Adrenal gland (tissue), 5 donors: Measurements from ENCODE around the gene MRPL28.

Source experiments
- CTCF ChIP-seq, 6 experiments: fragments of 450-650 bp in 4 of 6; fragments of 200-600 bp in 2 of 6; sonication (generic) in 1 of 6; IDR thresholded peaks; 1 replicate in 5 of 6; 2 replicates in 1 of 6; pipeline versions ENCODE4 v1.5.1 to v1.8.0; 2016 to 2021; ENCODE audit warnings: antibody characterized with exemption in 6 of 6, mild to moderate bottlenecking in 2 of 6, moderate library complexity in 1 of 6
- POLR2A ChIP-seq, 2 donors: fragments of 450-650 bp; IDR thresholded peaks; one replicate each; pipeline ENCODE4 v1.6.1; 2017; ENCODE audit warnings: antibody characterized with exemption in 2 of 2, mild to moderate bottlenecking in 2 of 2, moderate library complexity in 1 of 2
- donor health status: DM: no; HTN: no; CAD: no.

GRCh38 chr16:375927-376816 is 5.8 kb upstream of the MRPL28 start:
- TF ChIP-seq POLR2A (IDR thresholded peaks at IDR 0.05) (no peak), CTCF (IDR thresholded peaks at IDR 0.05) (no peak)
